Measurements from ENCODE around the gene AHSG.

DNA sequence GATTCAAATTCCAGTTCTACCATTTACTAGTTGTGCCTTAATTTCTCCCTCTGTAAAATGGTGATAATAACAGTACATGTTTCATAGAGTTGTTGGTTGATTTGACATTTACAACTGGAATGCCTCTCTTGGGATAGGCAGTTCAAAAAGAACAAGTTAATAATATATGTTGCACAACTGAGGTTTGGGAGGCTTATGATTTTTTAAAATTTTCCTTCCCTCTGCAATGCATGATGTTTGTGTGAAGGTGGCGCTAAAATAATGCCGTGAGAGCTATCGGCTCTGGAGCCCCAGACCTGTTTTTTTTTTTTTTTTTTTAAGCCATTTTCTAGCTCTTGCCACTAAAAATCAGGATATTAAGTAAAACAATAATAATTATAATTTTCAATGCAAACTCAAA is 23.7 kb upstream of the AHSG start:
- no peak for TF ChIP-seq POLR2A (IDR thresholded peaks at IDR 0.05)
- TF ChIP-seq, protein P1, sequence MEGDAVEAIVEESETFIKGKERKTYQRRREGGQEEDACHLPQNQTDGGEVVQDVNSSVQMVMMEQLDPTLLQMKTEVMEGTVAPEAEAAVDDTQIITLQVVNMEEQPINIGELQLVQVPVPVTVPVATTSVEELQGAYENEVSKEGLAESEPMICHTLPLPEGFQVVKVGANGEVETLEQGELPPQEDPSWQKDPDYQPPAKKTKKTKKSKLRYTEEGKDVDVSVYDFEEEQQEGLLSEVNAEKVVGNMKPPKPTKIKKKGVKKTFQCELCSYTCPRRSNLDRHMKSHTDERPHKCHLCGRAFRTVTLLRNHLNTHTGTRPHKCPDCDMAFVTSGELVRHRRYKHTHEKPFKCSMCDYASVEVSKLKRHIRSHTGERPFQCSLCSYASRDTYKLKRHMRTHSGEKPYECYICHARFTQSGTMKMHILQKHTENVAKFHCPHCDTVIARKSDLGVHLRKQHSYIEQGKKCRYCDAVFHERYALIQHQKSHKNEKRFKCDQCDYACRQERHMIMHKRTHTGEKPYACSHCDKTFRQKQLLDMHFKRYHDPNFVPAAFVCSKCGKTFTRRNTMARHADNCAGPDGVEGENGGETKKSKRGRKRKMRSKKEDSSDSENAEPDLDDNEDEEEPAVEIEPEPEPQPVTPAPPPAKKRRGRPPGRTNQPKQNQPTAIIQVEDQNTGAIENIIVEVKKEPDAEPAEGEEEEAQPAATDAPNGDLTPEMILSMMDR (IDR thresholded peaks at IDR 0.05) = peak in 3 of 6 experiments; percentile 6 to 23 (median 10)

Measured in Peyer's patch (tissue), 4 donors.